Activated T-helper 2 cell treated with anti-CD3 and anti-CD28 coated beads, Interferon-gamma antibody, Interleukin-2, Interleukin-4, amounts not matched to agents 10 μg/mL and 5 μg/mL and 100 μg/mL, durations not matched to agents 14 hours and 24 hours and 36 hours (primary cell): ENCODE data around the gene GRSF1. TPM values are rescaled to one million over a fixed set of nuclear protein-coding genes. Genes with fewer than 3 reads are reported as not detected.
"Not testable (repeated sequence)": the region's sequence is repeated elsewhere in the genome, so short reads cannot be mapped to it uniquely, and the experiment has no call there.

Source experiments
- DNase-seq: peaks from one replicate; pipeline ENCODE4 v3.0.0; 2021; ENCODE audit warnings: low spot score
- H3K27ac Mint-ChIP-seq: one replicate; pipeline ENCODE4 v1.8.0; 2021; ENCODE audit warnings: mixed read lengths
- H3K27me3 Mint-ChIP-seq: one replicate; pipeline ENCODE4 v1.8.0; 2021; ENCODE audit warnings: low read depth, mixed read lengths
- H3K36me3 Mint-ChIP-seq: one replicate; pipeline ENCODE4 v1.8.0; 2021; ENCODE audit warnings: low read depth, mixed read lengths
- H3K4me1 Mint-ChIP-seq: one replicate; pipeline ENCODE4 v1.8.0; 2021; ENCODE audit warnings: low read depth, mixed read lengths
- H3K4me3 Mint-ChIP-seq: one replicate; pipeline ENCODE4 v1.8.0; 2021; ENCODE audit warnings: low read depth, mild to moderate bottlenecking, moderate library complexity, mixed read lengths
- H3K9me3 Mint-ChIP-seq: one replicate; pipeline ENCODE4 v1.8.0; 2021; ENCODE audit warnings: mixed read lengths
- intact Hi-C: fragments of 100-400 bp; cut with micrococcal nuclease; formaldehyde crosslinking; loops from one replicate; pipeline ENCODE4 v1.15.1; 2023
- total RNA-seq: library from RNA; stranded (reverse); gene quantifications from 2 replicates; pipeline ENCODE4 v1.2.3, GENCODE V29; 2022

Gene GRSF1
- total RNA-seq, 1 donor from 2014 or later = 120 TPM

DNA sequence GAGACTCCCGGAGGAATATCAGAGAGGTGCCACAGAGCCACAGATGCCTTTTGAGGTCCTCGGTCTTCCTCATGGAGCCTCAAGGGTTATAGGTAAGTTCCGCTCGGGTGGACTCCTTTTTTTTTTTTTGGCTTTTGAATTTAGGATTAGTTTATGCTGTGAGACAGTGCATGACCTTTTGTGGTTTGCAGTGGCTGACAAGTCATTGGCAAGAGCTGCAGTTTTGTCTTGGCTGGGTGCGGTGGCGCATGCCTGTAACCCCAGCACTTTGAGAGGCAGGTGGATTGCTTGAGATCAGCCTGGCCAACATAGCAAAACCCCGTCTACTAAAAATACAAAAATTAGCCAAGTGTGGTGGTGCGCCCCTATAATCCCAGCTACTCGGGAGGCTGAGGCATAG, 4.5 kb upstream of the GRSF1 start:
- Mint-ChIP-seq H3K27me3 (no peaks in the 10 kb centered on the region), H3K27ac (peak overlapping the region; percentile 30), H3K4me3 (no peak overlapping the region), H3K4me1 (peaks cover 28% of the 10 kb centered on the region), H3K36me3 (no peaks in the 10 kb centered on the region), H3K9me3 (no peaks in the 10 kb centered on the region)
- intact Hi-C loops = no loop called here
- DNase-seq = no peak

DNA sequence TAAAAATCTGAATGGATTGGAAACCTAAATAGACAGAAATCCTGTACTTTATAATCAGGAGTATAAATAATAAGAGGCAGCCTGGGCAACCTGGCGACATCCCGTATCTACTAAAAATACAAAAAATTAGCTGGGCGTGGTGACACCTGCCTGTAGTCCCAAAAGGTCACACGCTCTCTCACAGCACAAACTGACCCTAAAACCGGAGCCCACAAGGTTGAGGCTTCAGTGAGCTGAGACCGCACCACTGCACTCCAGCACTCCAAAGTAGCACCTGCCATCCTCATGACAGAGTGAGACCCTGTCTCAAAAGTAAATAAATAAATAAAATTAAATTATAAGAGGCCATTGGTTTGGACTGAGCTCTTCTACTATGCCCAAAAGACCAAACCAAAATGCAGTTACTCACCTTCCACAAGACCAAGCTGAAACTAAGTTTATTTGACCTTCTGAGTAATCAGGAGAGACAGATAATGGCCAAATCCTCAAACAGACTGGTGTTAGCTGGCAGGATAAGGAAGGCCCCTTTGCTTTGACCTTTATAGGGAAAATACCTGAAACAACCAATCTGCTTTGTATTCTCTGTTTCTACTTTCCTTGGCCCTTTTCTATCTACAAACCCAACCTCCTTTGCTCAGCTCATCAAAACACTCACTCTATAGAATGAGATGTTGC, 3.2 kb upstream of the GRSF1 start:
- Mint-ChIP-seq H3K27me3 (no peaks in the 10 kb centered on the region), H3K4me1 (peaks cover 31% of the 10 kb centered on the region), H3K27ac (peak overlapping the region; percentile 70), H3K9me3 (no peaks in the 10 kb centered on the region), H3K4me3 (no peak overlapping the region), H3K36me3 (peaks cover 7% of the 10 kb centered on the region)
- DNase-seq = no peak
- intact Hi-C loops = loop anchor here (1.0 kb wide), 1 partner anchor 20 kb away; no protein-coding TSS in a partner anchor

- DNase-seq = no peak
- intact Hi-C loops = no loop called here
- Mint-ChIP-seq H3K4me1 (peaks cover 31% of the 10 kb centered on the region), H3K9me3 (no peaks in the 10 kb centered on the region), H3K36me3 (peaks cover 8% of the 10 kb centered on the region), H3K27ac (no peak overlapping the region), H3K4me3 (no peak overlapping the region), H3K27me3 (no peaks in the 10 kb centered on the region)
These were observed 2.3 kb upstream of the GRSF1 start for GRCh38 chr4:70841951-70842350.

DNA sequence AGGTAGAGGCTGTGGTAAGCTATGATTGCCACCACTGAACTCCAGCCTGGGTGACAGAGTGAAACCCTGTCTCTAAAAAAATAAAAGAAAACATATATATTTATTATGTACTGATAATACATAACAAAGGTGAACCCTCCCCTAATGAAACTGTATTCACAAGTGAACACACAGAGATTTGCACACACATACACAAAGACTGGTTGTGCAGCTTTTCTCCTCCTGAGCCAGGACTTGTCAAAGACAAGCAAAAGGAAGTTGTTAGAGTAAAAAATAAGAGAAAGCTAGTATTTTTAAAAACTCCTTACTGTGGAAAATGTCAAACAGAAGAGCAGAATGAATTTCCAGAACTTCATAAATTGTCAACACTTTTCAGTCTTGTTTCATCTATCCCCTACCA, 1.5 kb upstream of the GRSF1 start:
- intact Hi-C loops = no loop called here
- DNase-seq = no peak
- H3K27ac Mint-ChIP-seq = peak overlapping the region; percentile 62
- no peaks in the 10 kb centered on the region for H3K9me3 Mint-ChIP-seq
- no peak overlapping the region for H3K4me3 Mint-ChIP-seq
- peaks cover 39% of the 10 kb centered on the region for H3K4me1 Mint-ChIP-seq
- H3K27me3 Mint-ChIP-seq = no peaks in the 10 kb centered on the region
- peaks cover 14% of the 10 kb centered on the region for H3K36me3 Mint-ChIP-seq

GRCh38 chr4:70840631-70841030, 941 bp upstream of the GRSF1 start:
- Mint-ChIP-seq H3K36me3 (peaks cover 19% of the 10 kb centered on the region), H3K27ac (peak overlapping the region; percentile 52), H3K4me1 (peaks cover 43% of the 10 kb centered on the region)
- H3K4me3 Mint-ChIP-seq, intact Hi-C loops, H3K27me3 Mint-ChIP-seq, H3K9me3 Mint-ChIP-seq, DNase-seq: not testable (repeated sequence)

- intact Hi-C loops, H3K9me3 Mint-ChIP-seq, DNase-seq, H3K27me3 Mint-ChIP-seq: not testable (repeated sequence)
- Mint-ChIP-seq H3K36me3 (peaks cover 21% of the 10 kb centered on the region), H3K4me1 (peaks cover 43% of the 10 kb centered on the region), H3K4me3 (peak overlapping the region; percentile 49), H3K27ac (peak overlapping the region; percentile 52)
These were observed 447 bp upstream of the GRSF1 start for GRCh38 chr4:70840137-70840536.

GRCh38 chr4:70838666-70839588, 763 bp downstream of the GRSF1 start:
- H3K27ac Mint-ChIP-seq = peak overlapping the region; percentile 96
- H3K4me1 Mint-ChIP-seq = peaks cover 43% of the 10 kb centered on the region
- peak overlapping the region; percentile 92 for H3K4me3 Mint-ChIP-seq
- H3K27me3 Mint-ChIP-seq = no peaks in the 10 kb centered on the region
- DNase-seq = peak; percentile 58
- no peaks in the 10 kb centered on the region for H3K9me3 Mint-ChIP-seq
- intact Hi-C loops = loop anchor here (1.0 to 5.0 kb wide), 6 partner anchors 38 to 154 kb away; partner anchors contain the start of genes DCK, MOB1B and UTP3
- H3K36me3 Mint-ChIP-seq = peaks cover 33% of the 10 kb centered on the region

DNA sequence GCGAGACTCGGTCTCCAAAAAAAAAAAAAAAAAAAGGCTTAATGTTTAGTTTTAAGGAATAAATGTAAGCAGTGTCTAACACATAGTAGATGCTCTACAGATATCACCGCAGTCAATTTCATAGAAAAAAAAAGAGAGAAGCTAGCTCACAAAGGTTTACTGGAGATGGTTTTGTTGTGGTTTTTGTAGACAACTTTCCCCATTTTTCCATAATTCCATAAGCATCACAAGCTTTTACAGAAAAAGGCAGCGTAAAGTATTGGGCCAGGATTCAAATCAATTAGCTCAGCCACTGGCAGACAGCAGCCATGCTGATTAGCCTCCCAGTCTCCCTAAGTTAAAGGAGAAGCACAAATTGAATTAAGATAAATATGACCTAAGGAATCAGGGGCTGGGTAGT, 1.5 kb downstream of the GRSF1 start:
- Mint-ChIP-seq H3K9me3 (no peaks in the 10 kb centered on the region), H3K4me3 (peak overlapping the region; percentile 92), H3K27ac (peak overlapping the region; percentile 96), H3K36me3 (peaks cover 40% of the 10 kb centered on the region), H3K4me1 (peaks cover 41% of the 10 kb centered on the region), H3K27me3 (no peaks in the 10 kb centered on the region)
- DNase-seq = no peak
- intact Hi-C loops = loop anchor here (2.0 to 5.0 kb wide), 2 partner anchors 101 to 133 kb away; no protein-coding TSS in a partner anchor

DNA sequence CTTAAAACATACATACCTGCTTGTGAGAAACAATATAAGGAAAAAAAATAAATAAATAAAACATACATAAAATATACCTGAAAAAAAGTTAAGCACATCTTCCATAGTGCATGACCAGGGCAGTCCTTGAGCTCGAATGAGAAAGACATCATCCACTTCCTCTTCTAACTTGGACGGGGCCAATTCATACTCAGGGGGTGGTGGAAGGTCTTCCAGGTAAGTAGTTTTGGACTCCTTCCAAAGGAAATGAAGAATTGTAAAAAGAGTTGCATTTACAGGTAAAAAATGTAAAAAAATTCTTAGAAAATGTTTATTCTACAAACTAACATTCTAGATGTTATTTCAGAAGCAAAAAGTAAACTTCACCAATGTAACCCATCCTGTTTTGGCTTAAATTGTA, 3.6 kb downstream of the GRSF1 start:
- no peaks in the 10 kb centered on the region for H3K27me3 Mint-ChIP-seq
- H3K9me3 Mint-ChIP-seq = no peaks in the 10 kb centered on the region
- H3K27ac Mint-ChIP-seq = no peak overlapping the region
- intact Hi-C loops = loop anchor here (5.0 kb wide), 1 partner anchor 99 kb away; no protein-coding TSS in a partner anchor
- no peak for DNase-seq
- H3K4me3 Mint-ChIP-seq = peak overlapping the region; percentile 92
- H3K36me3 Mint-ChIP-seq = peaks cover 58% of the 10 kb centered on the region
- H3K4me1 Mint-ChIP-seq = peaks cover 27% of the 10 kb centered on the region

DNA sequence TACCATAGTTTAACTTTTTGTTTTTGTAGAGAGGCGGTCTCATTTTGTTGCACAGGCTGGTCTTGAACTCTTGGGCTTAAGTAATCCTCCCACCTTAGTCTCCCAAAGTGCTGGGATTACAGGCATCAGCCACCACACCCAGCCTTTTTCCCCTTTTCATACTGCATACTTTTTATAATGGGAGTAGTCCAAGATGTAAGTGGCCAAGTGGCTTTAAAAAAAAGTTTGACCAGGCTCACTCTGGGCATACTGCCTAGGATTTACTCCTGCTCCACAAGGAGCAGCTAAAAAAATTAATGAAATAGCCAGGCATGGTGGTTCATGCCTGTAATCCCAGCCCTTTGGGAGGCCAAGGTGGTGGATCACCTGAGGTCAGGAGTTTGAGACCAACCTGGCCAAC, 6.0 kb downstream of the GRSF1 start:
- DNase-seq = no peak
- no peaks in the 10 kb centered on the region for H3K9me3 Mint-ChIP-seq
- H3K36me3 Mint-ChIP-seq = peaks cover 72% of the 10 kb centered on the region
- H3K27ac Mint-ChIP-seq = no peak overlapping the region
- peaks cover 23% of the 10 kb centered on the region for H3K4me1 Mint-ChIP-seq
- no peak overlapping the region for H3K4me3 Mint-ChIP-seq
- H3K27me3 Mint-ChIP-seq = no peaks in the 10 kb centered on the region
- intact Hi-C loops = no loop called here

- Mint-ChIP-seq H3K4me3 (no peak overlapping the region), H3K27ac (no peak overlapping the region), H3K4me1 (peaks cover 13% of the 10 kb centered on the region), H3K9me3 (no peaks in the 10 kb centered on the region), H3K27me3 (no peaks in the 10 kb centered on the region), H3K36me3 (peaks cover 80% of the 10 kb centered on the region)
- intact Hi-C loops = no loop called here
- DNase-seq = no peak
These were observed 8.4 kb downstream of the GRSF1 start for GRCh38 chr4:70831293-70831692.

- intact Hi-C loops = no loop called here
- no peak for DNase-seq
- Mint-ChIP-seq H3K9me3 (no peaks in the 10 kb centered on the region), H3K27me3 (no peaks in the 10 kb centered on the region), H3K36me3 (peaks cover 84% of the 10 kb centered on the region), H3K4me1 (peaks cover 8% of the 10 kb centered on the region), H3K4me3 (no peak overlapping the region), H3K27ac (no peak overlapping the region)
These were observed 9.6 kb downstream of the GRSF1 start for GRCh38 chr4:70830054-70830453.

GRCh38 chr4:70829492-70829891, 10.2 kb downstream of the GRSF1 start:
- Mint-ChIP-seq H3K4me1 (peaks cover 6% of the 10 kb centered on the region), H3K27ac (no peak overlapping the region), H3K27me3 (no peaks in the 10 kb centered on the region), H3K4me3 (no peak overlapping the region), H3K36me3 (peaks cover 84% of the 10 kb centered on the region), H3K9me3 (no peaks in the 10 kb centered on the region)
- intact Hi-C loops = no loop called here
- no peak for DNase-seq
